HCT116 (cell line): ENCODE measurements around the gene KCNMB2. TPM values are rescaled to one million over a fixed set of nuclear protein-coding genes. Genes with fewer than 3 reads are reported as not detected.

Source experiments
- ATAC-seq: fragments of 200-7000 bp; cut with Tn5 transposase; 2 replicates; pipeline ENCODE4 v1.9.1; 2020; ENCODE audit warnings: mild to moderate bottlenecking, moderate library complexity
- BruUV-seq: library from RNA; stranded (reverse); fragments of 400-500 nt; replicated peaks from 2 replicates; lab custom pipeline; 2021; lab: Mats Ljungman, UMichigan
- CTCF ChIA-PET: fragments of 300-600 bp; sonication (Branson Sonifier 250); formaldehyde crosslinking; loops from one replicate; lab custom pipeline; 2021; ENCODE audit warnings: antibody characterized with exemption; lab: Charles Lee
- POLR2A ChIA-PET: fragments of 300-600, 350-600 bp; sonication (Branson Sonifier 250); formaldehyde crosslinking; loops from one replicate; lab custom pipeline; 2021; ENCODE audit warnings: antibody characterized with exemption; lab: Charles Lee
- RAD21 ChIA-PET, 2 experiments: fragments of 300-600 bp; sonication (Branson Sonifier 250); formaldehyde crosslinking; loops; one replicate each; lab custom pipeline; 2023; ENCODE audit warnings: low total read pairs in 2 of 2; ENCODE audit not compliant: uncharacterized antibody in 2 of 2, unreplicated experiment in 2 of 2, low non-redundant PET in 1 of 2; lab: Charles Lee
- DNase-seq: peaks from one replicate; pipeline ENCODE4 v3.0.0-alpha.2; 2010; ENCODE audit warnings: low read depth, low spot score
- H2AFZ ChIP-seq: fragments of 200-600 bp; shearing (Covaris generic), sonication (generic); 2 replicates; pipeline ENCODE4 v1.6.1; 2017; ENCODE audit warnings: low read depth, mixed run types, mixed read lengths, antibody characterized with exemption, low read length; ENCODE audit not compliant: poor library complexity, severe bottlenecking
- H3K27ac ChIP-seq: 2 replicates; pipeline ENCODE4 v1.5.1; 2012; ENCODE audit warnings: low read depth, low read length
- H3K27me3 ChIP-seq: fragments of 200-600 bp; sonication (generic); 2 replicates; pipeline ENCODE4 v1.6.1; 2016; ENCODE audit warnings: mixed run types, low read length, mixed read lengths; ENCODE audit not compliant: insufficient read depth
- H3K36me3 ChIP-seq, 2 experiments: fragments of 200-500 bp in 1 of 2; fragments of 200-600 bp in 1 of 2; sonication (Bioruptor generic) in 1 of 2; sonication (generic) in 1 of 2; 2 replicates each; pipeline versions ENCODE4 v1.5.1 to v1.6.1; 2014 to 2016; ENCODE audit warnings: low read length in 2 of 2, inconsistent platforms in 1 of 2, mixed read lengths in 1 of 2, mixed run types in 1 of 2; ENCODE audit not compliant: insufficient read depth in 2 of 2, control insufficient read depth in 1 of 2
- H3K4me1 ChIP-seq, 2 experiments: fragments of 200-600 bp in 1 of 2; sonication (generic) in 1 of 2; 2 replicates each; pipeline versions ENCODE4 v1.5.1 to v1.6.1; 2012 to 2017; ENCODE audit warnings: low read length in 2 of 2, inconsistent platforms in 1 of 2, mild to moderate bottlenecking in 1 of 2, mixed read lengths in 1 of 2, mixed run types in 1 of 2, moderate library complexity in 1 of 2; ENCODE audit not compliant: insufficient read depth in 2 of 2, control insufficient read depth in 1 of 2
- H3K4me2 ChIP-seq: fragments of 200-600 bp; sonication (generic); 2 replicates; pipeline ENCODE4 v1.6.1; 2017; ENCODE audit warnings: mixed run types, low read length, mixed read lengths
- H3K4me3 ChIP-seq, 2 experiments: fragments of 200-600 bp in 1 of 2; sonication (generic) in 1 of 2; replicated peaks in 1 of 2; 2 replicates each; pipeline ENCODE4 v1.5.1; 2011 to 2016; ENCODE audit warnings: low read length in 2 of 2, control low read depth in 1 of 2, low read depth in 1 of 2, mild to moderate bottlenecking in 1 of 2, mixed read lengths in 1 of 2, mixed run types in 1 of 2
- H3K79me2 ChIP-seq: fragments of 200-600 bp; sonication (generic); 2 replicates; pipeline ENCODE4 v1.6.1; 2017; ENCODE audit warnings: mild to moderate bottlenecking, mixed run types, low read length, moderate library complexity, mixed read lengths; ENCODE audit not compliant: insufficient read depth
- H3K9ac ChIP-seq: fragments of 200-600 bp; sonication (generic); 2 replicates; pipeline ENCODE4 v1.6.1; 2016; ENCODE audit warnings: low read length, mixed read lengths
- H3K9me2 ChIP-seq: fragments of 200-600 bp; sonication (generic), shearing (Covaris generic); 2 replicates; pipeline ENCODE4 v1.6.1; 2017; ENCODE audit warnings: mixed run types, mild to moderate bottlenecking, moderate library complexity; ENCODE audit not compliant: insufficient read depth
- H3K9me3 ChIP-seq, 2 experiments: fragments of 200-500 bp in 1 of 2; fragments of 200-600 bp in 1 of 2; sonication (Bioruptor generic) in 1 of 2; sonication (generic) in 1 of 2; 2 replicates each; pipeline ENCODE4 v1.6.1; 2014 to 2017; ENCODE audit warnings: low read length in 2 of 2, mixed read lengths in 2 of 2, inconsistent platforms in 1 of 2, low read depth in 1 of 2, mild to moderate bottlenecking in 1 of 2, mixed run types in 1 of 2, moderate library complexity in 1 of 2; ENCODE audit not compliant: control insufficient read depth in 1 of 2, insufficient read depth in 1 of 2
- H4K20me1 ChIP-seq: fragments of 200-600 bp; sonication (generic), shearing (Covaris generic); 2 replicates; pipeline ENCODE4 v1.6.1; 2017; ENCODE audit warnings: mixed run types, mild to moderate bottlenecking, moderate library complexity; ENCODE audit not compliant: insufficient read depth
- CEBPB ChIP-seq: IDR thresholded peaks from 2 replicates; pipeline ENCODE4 v1.6.1; 2012; ENCODE audit warnings: low read depth
- EGR1 ChIP-seq: IDR thresholded peaks from 2 replicates; pipeline ENCODE4 v1.6.1; 2012; ENCODE audit warnings: low read depth
- ELF1 ChIP-seq: IDR thresholded peaks from 2 replicates; pipeline ENCODE4 v1.6.1; 2012; ENCODE audit warnings: low read depth, borderline replicate concordance
- EZH2 ChIP-seq: fragments of 200-600 bp; sonication (generic); IDR thresholded peaks from 2 replicates; pipeline ENCODE4 v1.6.1; 2017; ENCODE audit warnings: antibody characterized with exemption, mixed run types
- EZH2phosphoT487 ChIP-seq: fragments of 200-600 bp; IDR thresholded peaks from 2 replicates; pipeline ENCODE4 v1.6.1; 2018; ENCODE audit warnings: antibody characterized with exemption, borderline replicate concordance
- POLR2A ChIP-seq: IDR thresholded peaks from 2 replicates; pipeline ENCODE4 v1.7.0; 2011; ENCODE audit warnings: borderline replicate concordance; ENCODE audit not compliant: insufficient read depth, insufficient read length; ENCODE audit errors: extremely low read depth
- POLR2AphosphoS5 ChIP-seq: IDR thresholded peaks from 2 replicates; pipeline ENCODE4 v1.6.1; 2011; ENCODE audit warnings: mild to moderate bottlenecking, low read depth, low read length, moderate library complexity
- RAD21 ChIP-seq: IDR thresholded peaks from 2 replicates; pipeline ENCODE4 v1.6.1; 2012; ENCODE audit warnings: low read depth, mild to moderate bottlenecking
- SIN3A ChIP-seq: IDR thresholded peaks from 2 replicates; pipeline ENCODE4 v1.6.1; 2012; ENCODE audit warnings: low read depth
- TCF7L2 ChIP-seq: IDR thresholded peaks from 2 replicates; pipeline ENCODE4 v1.7.0; 2011; ENCODE audit warnings: borderline replicate concordance, inconsistent platforms; ENCODE audit not compliant: insufficient read depth, insufficient read length; ENCODE audit errors: extremely low read depth
- YY1 ChIP-seq: IDR thresholded peaks from 2 replicates; pipeline ENCODE4 v1.6.1; 2011; ENCODE audit warnings: low read length, low read depth, moderate library complexity, mild to moderate bottlenecking; ENCODE audit not compliant: insufficient replicate concordance; ENCODE audit errors: extremely low read depth
- ZFX ChIP-seq: fragments of 450-650 bp; IDR thresholded peaks from 2 replicates; pipeline ENCODE4 v1.6.1; 2017
- intact Hi-C: fragments of 100-400 bp; cut with micrococcal nuclease; formaldehyde crosslinking; loops from 2 replicates; pipeline ENCODE4 v1.10.0; 2022
- total RNA-seq: library from RNA; stranded (reverse); gene quantifications from one replicate; pipeline ENCODE4 v1.2.1, GENCODE V29; 2021; ENCODE audit not compliant: unreplicated experiment
- TF ChIP-seq, protein P1 (sequence below), 3 experiments: fragments of 200-600 bp in 1 of 3; sonication (generic) in 1 of 3; IDR thresholded peaks in 2 of 3; conservative IDR thresholded peaks in 1 of 3; 2 replicates each; pipeline ENCODE4 v1.5.1; 2012 to 2017; ENCODE audit warnings: low read depth in 2 of 3, low read length in 2 of 3, antibody characterized with exemption in 1 of 3, borderline replicate concordance in 1 of 3, control low read depth in 1 of 3, mild to moderate bottlenecking in 1 of 3, mixed read lengths in 1 of 3, mixed run types in 1 of 3, moderate library complexity in 1 of 3; ENCODE audit not compliant: insufficient read depth in 1 of 3
- TF ChIP-seq, protein P2 (sequence below): IDR thresholded peaks from 2 replicates; pipeline ENCODE4 v1.6.1; 2012

The KCNMB2 gene
- total RNA-seq, 1 experiment from 2014 or later = not detected

DNA sequence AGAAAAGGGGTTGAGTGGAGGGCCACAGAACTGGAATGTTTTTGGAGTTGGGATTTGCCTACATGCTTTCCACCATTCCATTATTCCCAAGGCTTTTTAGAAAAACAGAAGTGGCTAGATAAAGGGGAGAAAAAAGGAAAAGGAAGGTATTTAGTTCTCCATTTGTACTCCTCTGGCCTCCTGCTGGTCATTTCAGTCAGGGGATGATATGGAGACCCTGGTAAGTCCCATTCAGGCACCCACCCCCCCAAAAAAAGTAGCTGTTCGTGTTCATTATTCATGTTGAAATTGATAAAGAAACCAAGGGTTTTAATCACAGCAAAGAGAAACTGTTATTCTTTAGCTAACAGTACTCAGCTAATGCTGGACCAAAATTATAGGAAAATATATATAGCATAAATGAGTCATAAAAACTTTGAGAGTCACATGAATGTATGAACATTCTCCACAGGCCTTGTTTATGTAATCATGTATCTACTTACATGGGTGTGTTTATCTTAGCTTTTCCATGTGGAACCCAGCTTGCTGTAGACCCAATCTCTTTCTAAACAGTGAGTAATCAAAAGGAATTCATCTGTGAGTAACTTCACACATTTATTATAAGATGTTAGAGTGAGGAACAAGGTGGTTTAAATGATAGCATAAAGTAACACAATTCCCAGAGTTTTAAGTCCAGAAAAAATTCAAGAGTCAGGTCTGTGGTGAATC, 167.2 kb downstream of the KCNMB2 start:
- no peak overlapping the region for H3K4me2 ChIP-seq
- H3K9me2 ChIP-seq = no peaks in the 10 kb centered on the region

More for the DNA sequence above, 167.2 kb downstream of the KCNMB2 start:
- DNase-seq = no peak
- Histone ChIP-seq H3K36me3 (no peaks in the 10 kb centered on the region), H3K9me3 (no peaks in the 10 kb centered on the region), H3K79me2 (no peaks in the 10 kb centered on the region), H4K20me1 (no peaks in the 10 kb centered on the region), H3K27ac (no peak overlapping the region), H2AFZ (no peak overlapping the region), H3K9ac (no peak overlapping the region), H3K27me3 (no peaks in the 10 kb centered on the region), H3K4me3 (no peak overlapping the region), H3K4me1 (no peaks in the 10 kb centered on the region)
- RAD21 ChIA-PET = no interaction called here
- intact Hi-C loops = no loop called here
- CTCF ChIA-PET = no interaction called here
- TF ChIP-seq TCF7L2 (no peak), POLR2AphosphoS5 (no peak), EGR1 (no peak), RAD21 (no peak), EZH2 (no peak), ELF1 (no peak), EZH2phosphoT487 (no peak), ZFX (no peak), YY1 (no peak), SIN3A (no peak), POLR2A (no peak), CEBPB (no peak)
- TF ChIP-seq, protein P1, sequence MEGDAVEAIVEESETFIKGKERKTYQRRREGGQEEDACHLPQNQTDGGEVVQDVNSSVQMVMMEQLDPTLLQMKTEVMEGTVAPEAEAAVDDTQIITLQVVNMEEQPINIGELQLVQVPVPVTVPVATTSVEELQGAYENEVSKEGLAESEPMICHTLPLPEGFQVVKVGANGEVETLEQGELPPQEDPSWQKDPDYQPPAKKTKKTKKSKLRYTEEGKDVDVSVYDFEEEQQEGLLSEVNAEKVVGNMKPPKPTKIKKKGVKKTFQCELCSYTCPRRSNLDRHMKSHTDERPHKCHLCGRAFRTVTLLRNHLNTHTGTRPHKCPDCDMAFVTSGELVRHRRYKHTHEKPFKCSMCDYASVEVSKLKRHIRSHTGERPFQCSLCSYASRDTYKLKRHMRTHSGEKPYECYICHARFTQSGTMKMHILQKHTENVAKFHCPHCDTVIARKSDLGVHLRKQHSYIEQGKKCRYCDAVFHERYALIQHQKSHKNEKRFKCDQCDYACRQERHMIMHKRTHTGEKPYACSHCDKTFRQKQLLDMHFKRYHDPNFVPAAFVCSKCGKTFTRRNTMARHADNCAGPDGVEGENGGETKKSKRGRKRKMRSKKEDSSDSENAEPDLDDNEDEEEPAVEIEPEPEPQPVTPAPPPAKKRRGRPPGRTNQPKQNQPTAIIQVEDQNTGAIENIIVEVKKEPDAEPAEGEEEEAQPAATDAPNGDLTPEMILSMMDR (IDR thresholded peaks at IDR 0.05 in 2 of 3, conservative IDR thresholded peaks at IDR 0.05 in 1 of 3; ENCODE audit: borderline replicate concordance in 1 of 3, insufficient read depth in 1 of 3, low read depth in 2 of 3, low read length in 2 of 3) = no peak
- TF ChIP-seq, protein P2, sequence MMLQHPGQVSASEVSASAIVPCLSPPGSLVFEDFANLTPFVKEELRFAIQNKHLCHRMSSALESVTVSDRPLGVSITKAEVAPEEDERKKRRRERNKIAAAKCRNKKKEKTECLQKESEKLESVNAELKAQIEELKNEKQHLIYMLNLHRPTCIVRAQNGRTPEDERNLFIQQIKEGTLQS = no peak
- ATAC-seq = no peak
- POLR2A ChIA-PET = no interaction called here
- BruUV-seq = no TSS peak
